MM.1S (cell line): Measurements from ENCODE around the gene PTH1R.

Source experiments
- DNase-seq: peaks from one replicate; pipeline ENCODE4 v3.0.0-alpha.2; 2015
- H2AFZ ChIP-seq: fragments of 300-600 bp; sonication (generic); 2 replicates; pipeline ENCODE4 v1.6.0; 2016; ENCODE audit warnings: antibody characterized with exemption, low read length
- H3F3A ChIP-seq: fragments of 300-600 bp; sonication (generic); 2 replicates; pipeline ENCODE4 v1.6.1; 2016; ENCODE audit warnings: mild to moderate bottlenecking, antibody characterized with exemption, low read length, moderate library complexity, mixed read lengths; ENCODE audit not compliant: insufficient read depth
- H3K27ac ChIP-seq: fragments of 300-600 bp; sonication (generic); 2 replicates; pipeline ENCODE4 v1.5.1; 2016; ENCODE audit warnings: mild to moderate bottlenecking, low read length
- H3K27me3 ChIP-seq: fragments of 300-600 bp; sonication (generic); replicated peaks from 2 replicates; pipeline ENCODE4 v1.6.0; 2016; ENCODE audit warnings: low read length; ENCODE audit not compliant: insufficient read depth
- H3K36me3 ChIP-seq: fragments of 300-600 bp; sonication (generic); replicated peaks from 2 replicates; pipeline ENCODE4 v1.6.1; 2016; ENCODE audit warnings: mild to moderate bottlenecking, low read length, mixed read lengths; ENCODE audit not compliant: insufficient read depth
- H3K4me1 ChIP-seq: fragments of 300-600 bp; sonication (generic); 2 replicates; pipeline ENCODE4 v1.6.1; 2016; ENCODE audit warnings: low read length, mixed read lengths
- H3K4me2 ChIP-seq: fragments of 300-600 bp; sonication (generic); 2 replicates; pipeline ENCODE4 v1.6.0; 2016; ENCODE audit warnings: low read depth, low read length
- H3K4me3 ChIP-seq: fragments of 300-600 bp; sonication (generic); 2 replicates; pipeline ENCODE4 v1.5.1; 2016; ENCODE audit warnings: low read length, mixed read lengths
- H3K79me2 ChIP-seq: fragments of 300-600 bp; sonication (generic); 2 replicates; pipeline ENCODE4 v1.6.1; 2016; ENCODE audit warnings: mixed run types, low read length, mixed read lengths
- H3K9ac ChIP-seq: fragments of 300-600 bp; sonication (generic); 2 replicates; pipeline ENCODE4 v1.6.1; 2016; ENCODE audit warnings: low read length, mixed read lengths
- H3K9me2 ChIP-seq: fragments of 300-600 bp; sonication (generic); replicated peaks from 2 replicates; pipeline ENCODE4 v1.6.1; 2016; ENCODE audit warnings: mild to moderate bottlenecking, low read length, mixed read lengths; ENCODE audit not compliant: insufficient read depth
- H3K9me3 ChIP-seq: fragments of 300-600 bp; sonication (generic); replicated peaks from 2 replicates; pipeline ENCODE4 v1.6.1; 2016; ENCODE audit warnings: mild to moderate bottlenecking, low read length, mixed read lengths; ENCODE audit not compliant: insufficient read depth
- H4K20me1 ChIP-seq: fragments of 300-600 bp; sonication (generic); 2 replicates; pipeline ENCODE4 v1.6.1; 2016; ENCODE audit warnings: mild to moderate bottlenecking, low read length, moderate library complexity, mixed read lengths; ENCODE audit not compliant: insufficient read depth
- CTCF ChIP-seq: fragments of 300-600 bp; sonication (generic); IDR thresholded peaks from 2 replicates; pipeline ENCODE4 v1.5.1; 2016; ENCODE audit warnings: antibody characterized with exemption, low read length, mixed read lengths
- EZH2 ChIP-seq: fragments of 300-600 bp; sonication (generic); optimal IDR thresholded peaks from 2 replicates; pipeline ENCODE3; 2017; ENCODE audit warnings: low read depth, mild to moderate bottlenecking, antibody characterized with exemption, low read length, mixed read lengths
- EZH2phosphoT487 ChIP-seq: fragments of 300-600 bp; sonication (generic); IDR thresholded peaks from 2 replicates; pipeline ENCODE4 v1.6.1; 2018; ENCODE audit warnings: antibody characterized with exemption, low read length

Gene PTH1R

GRCh38 chr3:46831316-46831715 is 46.2 kb upstream of the PTH1R start:
- H2AFZ ChIP-seq = no peak overlapping the region
- H3K27ac ChIP-seq = no peak overlapping the region
- peaks cover 4% of the 10 kb centered on the region; the same call in 1 of the 2 replicates for H3F3A ChIP-seq
- no peak overlapping the region for H3K4me2 ChIP-seq
- H3K79me2 ChIP-seq = no peaks in the 10 kb centered on the region
- DNase-seq = no peak
- no peak overlapping the region for H3K4me3 ChIP-seq
- no peaks in the 10 kb centered on the region for H3K9me2 ChIP-seq
- no peaks in the 10 kb centered on the region for H3K9me3 ChIP-seq
- H4K20me1 ChIP-seq = no peaks in the 10 kb centered on the region
- H3K27me3 ChIP-seq = no peaks in the 10 kb centered on the region
- TF ChIP-seq EZH2phosphoT487 (no peak), CTCF (no peak), EZH2 (no peak)
- H3K36me3 ChIP-seq = no peaks in the 10 kb centered on the region
- H3K4me1 ChIP-seq = peaks cover 16% of the 10 kb centered on the region
- no peak overlapping the region for H3K9ac ChIP-seq

- Histone ChIP-seq H2AFZ (no peak overlapping the region), H3K4me3 (no peak overlapping the region), H3K79me2 (no peaks in the 10 kb centered on the region), H3K9me2 (no peaks in the 10 kb centered on the region), H3F3A (peaks cover 4% of the 10 kb centered on the region; the same call in 1 of the 2 replicates), H3K27ac (no peak overlapping the region), H3K4me2 (no peak overlapping the region), H3K36me3 (no peaks in the 10 kb centered on the region), H4K20me1 (no peaks in the 10 kb centered on the region), H3K27me3 (no peaks in the 10 kb centered on the region), H3K9ac (no peak overlapping the region), H3K9me3 (no peaks in the 10 kb centered on the region), H3K4me1 (peaks cover 16% of the 10 kb centered on the region)
- DNase-seq = no peak
- TF ChIP-seq EZH2 (no peak), EZH2phosphoT487 (no peak), CTCF (no peak)
These were observed 45.7 kb upstream of the PTH1R start for GRCh38 chr3:46831841-46832240.

GRCh38 chr3:46833346-46834300 is 43.9 kb upstream of the PTH1R start:
- Histone ChIP-seq H3K9me3 (no peaks in the 10 kb centered on the region), H4K20me1 (no peaks in the 10 kb centered on the region)
- no peak for TF ChIP-seq CTCF
- no peak for TF ChIP-seq EZH2
- no peak for TF ChIP-seq EZH2phosphoT487

More at GRCh38 chr3:46833346-46834300, 43.9 kb upstream of the PTH1R start:
- Histone ChIP-seq H3K27ac (no peak overlapping the region), H3K79me2 (no peaks in the 10 kb centered on the region), H3K36me3 (no peaks in the 10 kb centered on the region), H2AFZ (no peak overlapping the region), H3K27me3 (no peaks in the 10 kb centered on the region), H3F3A (peaks cover 4% of the 10 kb centered on the region; the same call in 1 of the 2 replicates), H3K4me2 (no peak overlapping the region), H3K4me1 (peaks cover 16% of the 10 kb centered on the region), H3K4me3 (no peak overlapping the region), H3K9me2 (no peaks in the 10 kb centered on the region), H3K9ac (no peak overlapping the region)
- DNase-seq = no peak
